ENCODE measurements around the gene MED14.

GRCh38 chrX:40734971-40735324, 394 bp downstream of the MED14 start:
- TF ChIP-seq RAD21 (IDR thresholded peaks at IDR 0.05 in 1 of 2, conservative IDR thresholded peaks at IDR 0.05 in 1 of 2; ENCODE audit: low read depth in 2 of 2, low read length in 2 of 2) = no peak
- TF ChIP-seq EZH2 (IDR thresholded peaks at IDR 0.05; ENCODE audit: low read depth, low read length, severe bottlenecking) = no peak
- no peak for TF ChIP-seq SUZ12 (IDR thresholded peaks at IDR 0.05; ENCODE audit: low read length)
- no peak for TF ChIP-seq SIX5 (IDR thresholded peaks at IDR 0.05; ENCODE audit: low read depth, low read length)
- TF ChIP-seq FOSL1 (IDR thresholded peaks at IDR 0.05; ENCODE audit: insufficient read depth, low read depth, low read length) = no peak
